ENCODE measurements around the gene HMCN2. TPM values are rescaled to one million over a fixed set of nuclear protein-coding genes. Genes with fewer than 3 reads are reported as not detected.
"Not testable (repeated sequence)": the region's sequence is repeated elsewhere in the genome, so short reads cannot be mapped to it uniquely, and the experiment has no call there.

HMCN2 gene
- total RNA-seq, 2 donors from 2014 or later, result 4.6 to 6.0 TPM

GRCh38 chr9:130390390-130390789, 124.8 kb downstream of the HMCN2 start:
- intact Hi-C loops (cut with DNase I), result no loop called here

GRCh38 chr9:130390986-130391385, 125.4 kb downstream of the HMCN2 start:
- ATAC-seq, result no peak
- intact Hi-C loops (cut with DNase I), result no loop called here
- DNase-seq, result no peak

More at GRCh38 chr9:130390390-130390789, 124.8 kb downstream of the HMCN2 start:
- no peak for DNase-seq
- no peak for ATAC-seq

DNA sequence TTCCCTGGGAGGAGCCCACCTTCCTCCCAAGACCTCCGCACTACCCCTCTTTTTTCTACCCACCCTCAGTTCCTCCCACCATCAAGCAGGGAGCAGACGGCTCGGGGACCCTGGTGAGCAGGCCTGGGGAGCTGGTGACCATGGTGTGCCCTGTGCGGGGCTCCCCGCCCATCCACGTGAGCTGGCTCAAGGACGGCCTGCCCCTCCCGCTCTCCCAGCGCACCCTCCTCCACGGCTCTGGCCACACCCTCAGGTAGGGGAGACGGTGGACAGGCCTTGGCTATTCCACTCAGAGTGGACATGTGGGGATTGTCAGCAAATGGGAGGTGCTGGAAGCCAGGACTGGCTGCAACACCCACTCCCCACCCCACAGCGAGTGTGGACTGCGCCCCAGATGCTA, 126.3 kb downstream of the HMCN2 start:
- intact Hi-C loops (cut with DNase I), result no loop called here
- DNase-seq (no peak), ATAC-seq (no peak)

GRCh38 chr9:130393681-130394071, 128.1 kb downstream of the HMCN2 start:
- DNase-seq (no peak), ATAC-seq (no peak)
- intact Hi-C loops (cut with DNase I), result no loop called here

GRCh38 chr9:130394320-130394719, 128.8 kb downstream of the HMCN2 start:
- no peak for ATAC-seq
- intact Hi-C loops (cut with DNase I), result no loop called here
- no peak for DNase-seq

GRCh38 chr9:130394814-130395470, 129.4 kb downstream of the HMCN2 start:
- intact Hi-C loops (cut with DNase I), result no loop called here
- DNase-seq (no peak), ATAC-seq (no peak)

DNA sequence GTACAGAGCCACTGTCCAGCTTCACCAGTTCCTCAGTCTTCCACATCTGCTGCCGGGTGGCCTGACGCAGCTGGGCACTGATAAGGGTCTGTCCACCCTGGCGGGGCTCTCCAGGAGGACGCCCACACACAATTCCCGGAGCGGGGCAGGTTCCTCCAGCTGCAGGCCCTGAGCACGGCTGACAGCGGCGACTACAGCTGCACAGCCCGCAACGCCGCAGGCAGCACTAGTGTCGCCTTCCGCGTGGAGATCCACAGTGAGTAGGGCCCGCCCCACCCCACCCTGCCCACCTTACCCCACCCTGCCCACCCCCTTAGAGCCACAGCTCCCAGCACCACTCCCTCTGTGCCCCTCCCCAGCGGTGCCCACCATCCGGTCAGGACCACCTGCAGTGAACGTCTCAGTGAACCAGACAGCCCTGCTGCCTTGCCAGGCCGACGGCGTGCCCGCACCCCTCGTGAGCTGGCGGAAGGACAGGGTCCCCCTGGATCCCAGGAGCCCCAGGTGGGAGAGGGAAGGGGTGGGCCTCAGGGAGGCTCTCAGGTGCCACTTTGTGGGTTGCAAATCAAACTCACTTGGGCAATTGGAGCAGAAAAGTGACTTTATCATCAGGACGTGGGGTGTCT, 130.4 kb downstream of the HMCN2 start:
- DNase-seq, result no peak
- intact Hi-C loops (cut with DNase I), result no loop called here
- no peak for ATAC-seq

DNA sequence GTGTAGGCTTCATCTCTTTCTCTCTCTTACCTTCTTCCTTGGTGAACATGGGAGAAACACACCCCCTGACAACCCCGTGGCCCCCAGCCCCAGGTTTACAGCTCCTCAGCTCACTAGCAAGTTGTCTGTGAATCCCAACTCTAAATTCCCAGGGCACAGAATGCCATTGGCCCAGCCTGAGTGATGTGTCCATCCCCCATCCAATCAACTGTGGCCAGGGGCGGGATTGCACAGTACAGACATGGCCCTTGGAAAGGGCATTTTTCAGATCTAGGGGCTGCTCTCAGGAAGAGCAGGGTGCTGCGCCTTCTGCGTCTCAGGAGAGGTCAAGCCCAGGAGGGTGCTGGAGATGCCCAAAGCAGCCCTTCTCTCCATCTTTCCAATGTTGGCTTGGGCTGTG, 131.0 kb downstream of the HMCN2 start:
- no peak for ATAC-seq

DNA sequence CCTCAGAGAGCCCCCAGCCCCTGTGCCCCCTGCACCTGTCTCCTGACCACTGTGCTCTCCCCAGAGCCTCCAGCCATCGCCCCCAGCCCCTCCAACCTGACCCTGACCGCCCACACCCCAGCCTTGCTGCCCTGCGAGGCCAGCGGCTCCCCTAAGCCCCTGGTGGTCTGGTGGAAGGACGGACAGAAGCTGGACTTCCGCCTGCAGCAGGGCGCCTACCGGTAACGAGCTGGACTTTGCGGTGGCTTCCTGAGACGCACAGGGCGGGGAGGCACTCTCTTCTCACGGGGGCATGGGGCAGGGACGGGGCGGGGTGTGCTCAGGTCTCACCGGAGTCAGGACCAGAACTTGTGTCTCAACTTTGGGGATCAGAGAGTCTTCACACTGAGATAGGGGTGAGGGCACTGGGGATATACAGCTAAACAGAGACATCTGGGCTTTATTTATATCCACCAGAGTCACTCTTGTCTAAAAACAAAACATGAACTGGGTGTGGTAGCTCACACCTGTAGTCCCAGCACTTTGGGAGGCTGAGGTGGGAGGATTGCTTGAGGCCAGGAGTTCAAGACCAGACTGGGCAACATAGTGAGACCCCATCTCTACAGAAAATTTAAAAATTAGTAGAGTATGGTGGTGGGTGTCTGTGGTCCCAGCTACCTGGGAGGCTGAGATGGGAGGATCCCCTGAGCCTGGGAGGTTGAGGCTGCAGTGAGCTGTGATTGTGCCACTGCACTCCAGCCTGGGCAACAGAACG, 133.1 kb downstream of the HMCN2 start:
- DNase-seq (no peak), ATAC-seq (no peak)
- intact Hi-C loops (cut with DNase I), result no loop called here

More for the DNA sequence above, 131.0 kb downstream of the HMCN2 start:
- no peak for DNase-seq
- intact Hi-C loops (cut with DNase I), result no loop called here

DNA sequence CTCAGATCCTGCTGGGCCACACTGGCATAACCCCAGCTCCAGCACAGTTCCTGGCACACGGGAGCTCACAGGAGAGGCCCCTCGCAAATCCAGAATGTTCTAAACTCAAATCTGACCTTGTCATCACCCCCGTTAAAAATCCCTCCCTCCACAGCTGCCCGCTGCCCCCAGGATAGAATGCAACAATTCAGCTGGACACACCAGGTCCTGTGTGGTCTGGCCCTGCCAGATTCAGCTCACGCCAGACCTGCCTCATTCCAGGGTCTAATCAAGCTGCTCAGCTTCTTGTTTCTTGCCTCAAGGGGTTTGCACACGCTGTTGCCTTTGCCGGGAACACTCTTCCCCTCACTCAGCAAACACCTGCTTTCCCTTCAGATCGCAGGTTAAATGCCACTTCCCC, 134.2 kb downstream of the HMCN2 start:
- DNase-seq, result no peak
- intact Hi-C loops (cut with DNase I), result no loop called here
- ATAC-seq, result no peak

DNA sequence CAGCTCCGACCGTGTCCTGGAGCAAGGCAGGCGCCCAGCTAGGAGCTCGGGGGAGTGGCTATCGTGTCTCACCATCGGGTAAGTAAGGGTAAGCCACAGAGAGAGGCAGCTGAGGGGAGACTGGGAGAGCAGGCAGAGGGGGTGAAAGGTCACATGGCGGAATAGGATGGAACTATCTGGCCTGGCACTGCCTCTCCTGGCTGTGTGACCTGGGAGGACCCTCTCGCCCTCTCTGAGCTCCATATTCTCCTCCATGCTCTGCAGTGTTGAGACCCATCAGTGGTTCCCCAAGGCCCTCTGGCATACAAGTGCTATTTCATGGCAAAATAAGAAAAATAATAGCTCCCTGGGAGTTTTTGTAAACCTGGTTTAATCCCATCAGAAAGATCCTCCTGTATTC, 135.3 kb downstream of the HMCN2 start:
- ATAC-seq (no peak), DNase-seq (no peak)
- intact Hi-C loops (cut with DNase I), result no loop called here

DNA sequence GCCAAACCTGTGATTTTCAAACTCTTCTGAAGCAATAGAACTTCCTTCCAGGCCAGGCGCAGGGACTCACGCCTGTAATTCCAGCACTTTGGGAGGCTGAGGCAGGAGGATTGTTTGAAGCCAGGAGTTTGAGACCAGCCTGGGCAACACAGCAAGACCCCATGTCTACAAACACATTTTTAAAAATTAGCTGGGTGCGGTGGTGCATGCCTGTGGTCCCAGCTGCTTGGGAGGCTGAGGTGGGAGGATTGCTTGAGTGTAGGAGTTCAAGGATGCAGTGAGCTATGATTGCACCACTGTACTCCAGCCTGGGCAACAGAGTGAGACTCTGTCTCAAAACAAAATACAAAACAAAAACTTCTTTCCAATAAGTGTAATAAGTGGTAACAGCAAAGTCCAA, 136.2 kb downstream of the HMCN2 start:
- DNase-seq; ATAC-seq; intact Hi-C loops (cut with DNase I): not testable (repeated sequence)

DNA sequence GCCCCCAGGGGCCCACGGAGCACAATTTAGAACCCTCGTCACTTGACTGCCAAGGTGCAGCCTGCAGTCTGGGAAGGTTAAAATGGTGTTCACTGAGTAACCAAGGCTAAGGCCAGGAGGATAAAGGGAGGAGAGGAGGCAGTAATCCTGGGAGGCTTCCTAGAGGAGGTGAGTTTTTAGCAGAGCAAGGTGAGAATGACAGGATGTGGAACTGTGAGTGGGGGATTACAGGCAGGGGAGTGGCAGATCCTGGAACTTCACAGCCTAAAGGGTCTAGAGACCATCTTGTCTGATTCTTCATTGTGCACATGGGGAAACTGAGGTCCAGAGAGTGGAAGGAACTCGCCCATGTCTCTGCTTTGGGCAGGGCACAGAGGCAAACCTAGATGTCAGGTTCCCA, 136.7 kb downstream of the HMCN2 start:
- ATAC-seq, result no peak
- intact Hi-C loops (cut with DNase I), result no loop called here
- DNase-seq, result no peak

- ATAC-seq (no peak), DNase-seq (no peak)
- intact Hi-C loops (cut with DNase I), result no loop called here
These were observed 137.3 kb downstream of the HMCN2 start for GRCh38 chr9:130402645-130403440.

- no peak for DNase-seq
- ATAC-seq, result no peak
- intact Hi-C loops (cut with DNase I), result no loop called here
These were observed 140.2 kb downstream of the HMCN2 start for GRCh38 chr9:130405657-130406257.

DNA sequence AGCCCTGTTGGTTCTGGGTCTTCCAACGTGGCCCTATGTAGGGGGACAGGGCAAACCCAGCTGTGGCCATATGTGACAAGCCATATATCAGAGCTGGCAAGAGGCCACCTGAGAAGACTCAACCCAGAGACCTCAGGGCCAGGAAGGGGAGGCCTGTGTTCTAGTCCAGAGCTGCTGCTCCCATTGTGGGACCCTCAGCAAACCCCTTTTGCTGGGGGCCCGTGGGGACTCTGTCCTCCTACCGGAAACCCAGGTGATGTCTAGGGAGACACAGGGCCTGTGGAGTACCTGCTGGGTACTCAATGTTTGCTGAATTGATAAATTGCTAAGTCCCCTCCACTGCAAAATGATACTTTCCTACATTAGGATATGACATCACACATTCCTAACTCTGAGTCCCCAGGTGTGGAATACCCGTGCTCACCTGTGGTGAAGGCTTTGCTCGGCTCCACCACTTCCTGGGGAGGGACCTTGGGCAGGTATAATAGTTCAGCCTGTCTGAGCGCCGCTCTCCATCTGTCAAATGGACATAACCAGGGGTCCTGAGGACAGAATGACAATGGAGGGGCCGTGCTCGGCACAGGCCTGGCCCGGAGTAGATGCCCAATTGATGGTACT, 140.8 kb downstream of the HMCN2 start:
- intact Hi-C loops (cut with DNase I), result no loop called here
- no peak for DNase-seq
- no peak for ATAC-seq

- intact Hi-C loops (cut with DNase I), result no loop called here
- DNase-seq (no peak), ATAC-seq (no peak)
These were observed 142.5 kb downstream of the HMCN2 start for GRCh38 chr9:130407916-130408663.

- no peak for DNase-seq
- ATAC-seq, result no peak
These were observed 143.1 kb downstream of the HMCN2 start for GRCh38 chr9:130408669-130409068.

More at GRCh38 chr9:130408669-130409068, 143.1 kb downstream of the HMCN2 start:
- intact Hi-C loops (cut with DNase I), result no loop called here

Measured in left cardiac atrium (tissue), 4 donors.